ENCODE data around the gene LRRIQ1. TPM values are rescaled to one million over a fixed set of nuclear protein-coding genes. Genes with fewer than 3 reads are reported as not detected.

The LRRIQ1 gene
- total and polyA plus RNA-seq, 2 experiments from 2014 or later, result 2.0 to 6.9 TPM

DNA sequence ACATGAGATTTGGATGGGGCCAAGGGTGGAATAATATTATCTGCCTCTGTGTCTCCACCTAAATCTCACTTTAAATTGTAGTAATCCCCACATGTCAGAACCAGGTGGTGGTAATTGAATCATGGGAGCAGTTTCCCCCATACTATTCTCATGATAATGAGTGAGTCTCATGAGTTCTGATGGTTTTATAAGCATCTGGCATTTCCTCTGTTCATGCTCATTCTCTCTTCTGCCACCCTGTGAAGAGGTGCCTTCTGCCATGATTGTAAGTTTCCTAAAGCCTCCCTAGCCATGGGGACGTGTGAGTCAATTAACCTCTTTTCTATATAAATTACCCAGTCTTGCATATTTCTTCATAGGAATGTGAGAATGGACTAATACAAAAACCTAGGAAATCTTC lies 29.9 kb upstream of the LRRIQ1 start:
- Histone ChIP-seq H3K4me1 (ENCODE audit: low read depth) (no peaks in the 10 kb centered on the region), H3K27ac (no peak overlapping the region), H3K4me3 (no peak overlapping the region), H3K9me3 (ENCODE audit: low read depth) (no peaks in the 10 kb centered on the region), H3K36me3 (no peaks in the 10 kb centered on the region), H3K27me3 (no peaks in the 10 kb centered on the region)
- DNase-seq (ENCODE audit: low read depth in 1 of 2, low spot score in 1 of 2), result no peak
- TF ChIP-seq, protein P1, sequence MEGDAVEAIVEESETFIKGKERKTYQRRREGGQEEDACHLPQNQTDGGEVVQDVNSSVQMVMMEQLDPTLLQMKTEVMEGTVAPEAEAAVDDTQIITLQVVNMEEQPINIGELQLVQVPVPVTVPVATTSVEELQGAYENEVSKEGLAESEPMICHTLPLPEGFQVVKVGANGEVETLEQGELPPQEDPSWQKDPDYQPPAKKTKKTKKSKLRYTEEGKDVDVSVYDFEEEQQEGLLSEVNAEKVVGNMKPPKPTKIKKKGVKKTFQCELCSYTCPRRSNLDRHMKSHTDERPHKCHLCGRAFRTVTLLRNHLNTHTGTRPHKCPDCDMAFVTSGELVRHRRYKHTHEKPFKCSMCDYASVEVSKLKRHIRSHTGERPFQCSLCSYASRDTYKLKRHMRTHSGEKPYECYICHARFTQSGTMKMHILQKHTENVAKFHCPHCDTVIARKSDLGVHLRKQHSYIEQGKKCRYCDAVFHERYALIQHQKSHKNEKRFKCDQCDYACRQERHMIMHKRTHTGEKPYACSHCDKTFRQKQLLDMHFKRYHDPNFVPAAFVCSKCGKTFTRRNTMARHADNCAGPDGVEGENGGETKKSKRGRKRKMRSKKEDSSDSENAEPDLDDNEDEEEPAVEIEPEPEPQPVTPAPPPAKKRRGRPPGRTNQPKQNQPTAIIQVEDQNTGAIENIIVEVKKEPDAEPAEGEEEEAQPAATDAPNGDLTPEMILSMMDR (IDR thresholded peaks at IDR 0.05; ENCODE audit: low read depth, low read length), result no peak

DNA sequence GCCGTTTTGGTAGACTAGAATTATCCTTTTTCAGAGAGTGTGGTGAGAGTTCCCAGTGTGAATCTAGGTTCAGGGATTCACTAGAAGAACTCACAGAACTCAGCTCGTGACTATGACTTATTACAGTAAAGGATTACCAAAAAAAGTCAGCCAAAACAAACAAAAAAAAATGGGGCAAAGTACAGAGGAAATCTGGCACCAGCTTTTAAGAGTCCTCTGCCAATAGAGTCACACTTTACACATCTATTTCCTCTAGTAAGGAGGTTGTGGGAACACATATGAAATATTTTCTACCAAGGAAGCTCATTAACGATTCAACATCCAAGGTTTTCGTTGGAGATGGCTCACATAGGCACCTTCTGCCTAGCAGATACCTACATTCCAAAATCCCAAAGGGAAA lies 28.3 kb upstream of the LRRIQ1 start:
- peak in 1 of 2 donors; percentile 61 for DNase-seq (ENCODE audit: low read depth in 1 of 2, low spot score in 1 of 2)
- TF ChIP-seq, protein P1 (IDR thresholded peaks at IDR 0.05; ENCODE audit: low read depth, low read length), result no peak
- Histone ChIP-seq H3K27me3 (no peaks in the 10 kb centered on the region), H3K9me3 (ENCODE audit: low read depth) (no peaks in the 10 kb centered on the region), H3K36me3 (no peaks in the 10 kb centered on the region), H3K4me1 (ENCODE audit: low read depth) (no peaks in the 10 kb centered on the region), H3K27ac (no peak overlapping the region), H3K4me3 (no peak overlapping the region)

DNA sequence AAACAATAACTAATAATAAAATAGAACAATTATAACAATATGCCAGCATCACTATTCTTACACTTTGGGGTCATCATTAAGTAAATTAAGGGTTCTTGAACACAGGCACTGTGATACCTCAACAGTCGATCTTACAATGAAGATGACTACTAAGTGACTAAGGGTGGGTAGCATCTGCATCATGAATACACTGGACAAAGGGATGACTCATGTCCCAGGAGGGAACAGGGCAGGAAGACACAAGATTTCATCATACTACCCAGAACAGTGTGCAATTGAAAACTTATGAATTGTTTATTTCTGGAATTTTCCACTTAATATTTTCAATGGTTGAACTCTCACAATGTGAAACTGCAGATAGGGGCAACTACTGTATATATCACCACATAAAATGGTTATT lies 19.7 kb upstream of the LRRIQ1 start:
- Histone ChIP-seq H3K9me3 (ENCODE audit: low read depth) (no peaks in the 10 kb centered on the region), H3K27ac (no peak overlapping the region), H3K36me3 (no peaks in the 10 kb centered on the region), H3K4me3 (no peak overlapping the region), H3K4me1 (ENCODE audit: low read depth) (no peaks in the 10 kb centered on the region), H3K27me3 (no peaks in the 10 kb centered on the region)
- TF ChIP-seq, protein P1 (IDR thresholded peaks at IDR 0.05; ENCODE audit: low read depth, low read length), result no peak
- peak in 1 of 2 donors; percentile 92 for DNase-seq (ENCODE audit: low read depth in 1 of 2, low spot score in 1 of 2)

DNA sequence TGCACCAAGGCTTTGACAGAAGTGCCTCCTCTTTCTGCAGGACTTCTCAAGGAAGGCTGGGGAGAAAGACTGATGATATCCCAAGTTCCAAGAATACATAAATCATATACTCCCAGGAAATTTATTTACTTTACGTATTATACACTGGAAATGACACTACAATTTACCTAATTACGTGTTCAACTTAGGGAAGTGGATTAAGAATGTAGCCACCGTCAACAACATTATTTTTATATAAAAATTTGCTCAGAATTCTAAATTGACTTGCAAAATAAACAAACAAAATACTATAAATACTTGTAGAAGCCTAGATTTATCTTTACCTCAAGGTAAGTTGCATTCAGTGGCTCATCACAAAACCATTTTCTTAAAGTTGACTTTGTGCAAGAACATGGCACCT lies 19.0 kb upstream of the LRRIQ1 start:
- Histone ChIP-seq H3K4me1 (ENCODE audit: low read depth) (no peaks in the 10 kb centered on the region), H3K27me3 (no peaks in the 10 kb centered on the region), H3K9me3 (ENCODE audit: low read depth) (no peaks in the 10 kb centered on the region), H3K36me3 (no peaks in the 10 kb centered on the region), H3K27ac (no peak overlapping the region), H3K4me3 (no peak overlapping the region)
- TF ChIP-seq, protein P1 (IDR thresholded peaks at IDR 0.05; ENCODE audit: low read depth, low read length), result no peak
- DNase-seq (ENCODE audit: low read depth in 1 of 2, low spot score in 1 of 2), result no peak

DNA sequence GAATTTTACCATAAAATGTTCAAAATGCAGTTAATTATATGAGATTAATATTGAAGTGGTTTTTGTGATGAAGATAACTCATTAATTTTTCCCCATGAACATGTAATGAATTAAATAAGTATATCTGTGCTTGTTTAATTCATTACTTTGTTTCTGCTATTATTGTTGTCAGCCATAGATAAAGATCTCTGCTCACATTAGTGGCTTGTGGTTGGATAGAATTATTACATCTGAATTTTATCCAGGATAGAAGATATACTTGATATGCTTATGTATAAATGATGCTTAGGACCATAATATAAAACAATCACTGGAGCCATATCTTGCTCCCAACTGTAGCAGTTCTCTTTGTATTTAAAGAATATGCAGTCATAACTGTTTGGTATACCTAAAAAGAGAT lies 18.5 kb upstream of the LRRIQ1 start:
- no peak overlapping the region for H3K27ac ChIP-seq

More for the DNA sequence above, 18.5 kb upstream of the LRRIQ1 start:
- TF ChIP-seq, protein P1 (IDR thresholded peaks at IDR 0.05; ENCODE audit: low read depth, low read length), result no peak
- Histone ChIP-seq H3K4me3 (no peak overlapping the region), H3K27me3 (no peaks in the 10 kb centered on the region), H3K9me3 (ENCODE audit: low read depth) (no peaks in the 10 kb centered on the region), H3K36me3 (no peaks in the 10 kb centered on the region), H3K4me1 (ENCODE audit: low read depth) (no peaks in the 10 kb centered on the region)
- no peak for DNase-seq (ENCODE audit: low read depth in 1 of 2, low spot score in 1 of 2)
